ENCODE data around the gene CHRNA3.

DNA sequence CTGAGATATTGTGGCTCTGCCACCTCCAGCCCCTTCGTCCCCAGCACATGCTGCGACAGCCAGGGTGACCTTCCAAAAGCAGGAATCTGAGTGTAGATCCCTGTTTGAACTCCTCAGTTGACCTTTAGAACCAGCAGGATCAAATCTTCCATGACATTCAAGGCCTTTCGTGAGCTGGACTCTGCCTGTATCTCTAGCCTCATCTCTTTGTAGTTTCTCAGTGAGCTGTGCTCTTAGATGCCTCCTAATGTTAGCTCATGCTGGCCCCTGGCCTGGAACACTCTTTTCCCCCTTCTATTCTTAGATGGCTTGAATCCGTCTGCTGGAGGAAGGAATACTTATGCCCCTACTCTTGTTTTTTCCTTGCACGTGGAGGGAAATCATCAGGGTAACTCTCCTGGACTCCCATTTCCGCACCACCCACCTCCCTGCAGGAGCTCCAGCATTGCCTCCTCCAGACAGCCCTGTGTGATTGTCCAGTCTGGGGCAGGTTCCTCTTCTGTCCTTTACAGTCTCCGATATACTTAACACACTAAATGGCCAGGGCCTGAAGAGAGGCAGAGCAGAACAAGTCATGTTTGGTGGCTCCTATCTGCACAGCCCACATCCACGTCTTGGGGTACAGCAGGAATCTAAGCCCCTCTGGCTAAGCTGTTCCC, 46.9 kb upstream of the CHRNA3 start:
- TF ChIP-seq, protein P1, sequence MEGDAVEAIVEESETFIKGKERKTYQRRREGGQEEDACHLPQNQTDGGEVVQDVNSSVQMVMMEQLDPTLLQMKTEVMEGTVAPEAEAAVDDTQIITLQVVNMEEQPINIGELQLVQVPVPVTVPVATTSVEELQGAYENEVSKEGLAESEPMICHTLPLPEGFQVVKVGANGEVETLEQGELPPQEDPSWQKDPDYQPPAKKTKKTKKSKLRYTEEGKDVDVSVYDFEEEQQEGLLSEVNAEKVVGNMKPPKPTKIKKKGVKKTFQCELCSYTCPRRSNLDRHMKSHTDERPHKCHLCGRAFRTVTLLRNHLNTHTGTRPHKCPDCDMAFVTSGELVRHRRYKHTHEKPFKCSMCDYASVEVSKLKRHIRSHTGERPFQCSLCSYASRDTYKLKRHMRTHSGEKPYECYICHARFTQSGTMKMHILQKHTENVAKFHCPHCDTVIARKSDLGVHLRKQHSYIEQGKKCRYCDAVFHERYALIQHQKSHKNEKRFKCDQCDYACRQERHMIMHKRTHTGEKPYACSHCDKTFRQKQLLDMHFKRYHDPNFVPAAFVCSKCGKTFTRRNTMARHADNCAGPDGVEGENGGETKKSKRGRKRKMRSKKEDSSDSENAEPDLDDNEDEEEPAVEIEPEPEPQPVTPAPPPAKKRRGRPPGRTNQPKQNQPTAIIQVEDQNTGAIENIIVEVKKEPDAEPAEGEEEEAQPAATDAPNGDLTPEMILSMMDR (IDR thresholded peaks at IDR 0.05; ENCODE audit: low read depth, low read length, poor library complexity, severe bottlenecking) = no peak
- TF ChIP-seq EZH2phosphoT487 (IDR thresholded peaks at IDR 0.05; ENCODE audit: borderline replicate concordance, low read length) = no peak
